Measurements from ENCODE around the gene MEFV.

- no peak for TF ChIP-seq CTCF (IDR thresholded peaks at IDR 0.05)
- TF ChIP-seq POLR2A (IDR thresholded peaks at IDR 0.05), result no peak
These were observed 24.9 kb upstream of the MEFV start for GRCh38 chr16:3281222-3281820.
